Fibroblast of skin of back (primary cell): ENCODE measurements around the gene APBB2.
"Not testable (repeated sequence)": the region's sequence is repeated elsewhere in the genome, so short reads cannot be mapped to it uniquely, and the experiment has no call there.

ENCODE experiments used
- DNase-seq: peaks from one replicate; pipeline ENCODE4 v3.0.0-alpha.2; 2013

The APBB2 gene

GRCh38 chr4:41014158-41014557 is 200.2 kb downstream of the APBB2 start:
- no peak for DNase-seq

GRCh38 chr4:41013746-41014145 is 200.6 kb downstream of the APBB2 start:
- no peak for DNase-seq

GRCh38 chr4:41012911-41013310 is 201.4 kb downstream of the APBB2 start:
- DNase-seq: no peak

- DNase-seq: peak; percentile 65
These were observed 202.0 kb downstream of the APBB2 start for GRCh38 chr4:41012293-41012692.

GRCh38 chr4:41009411-41009810 is 204.9 kb downstream of the APBB2 start:
- DNase-seq: peak; percentile 86

- peak; percentile 88 for DNase-seq
These were observed 208.2 kb downstream of the APBB2 start for GRCh38 chr4:41006141-41006540.

- no peak for DNase-seq
These were observed 212.0 kb downstream of the APBB2 start for GRCh38 chr4:41002309-41002708.

GRCh38 chr4:41000356-41000755 is 214.0 kb downstream of the APBB2 start:
- DNase-seq: no peak

GRCh38 chr4:40998675-40999358 is 215.5 kb downstream of the APBB2 start:
- peak; percentile 64 for DNase-seq

GRCh38 chr4:40995850-40996249 is 218.5 kb downstream of the APBB2 start:
- DNase-seq: peak; percentile 65

- DNase-seq: peak; percentile 67
These were observed 220.0 kb downstream of the APBB2 start for GRCh38 chr4:40994321-40994720.

GRCh38 chr4:40993296-40993693 is 221.0 kb downstream of the APBB2 start:
- not testable (repeated sequence) for DNase-seq

GRCh38 chr4:40992472-40993295 is 221.7 kb downstream of the APBB2 start:
- DNase-seq: peak; percentile 81

- no peak for DNase-seq
These were observed 222.4 kb downstream of the APBB2 start for GRCh38 chr4:40991908-40992307.

GRCh38 chr4:40990899-40991265 is 223.5 kb downstream of the APBB2 start:
- DNase-seq: no peak

GRCh38 chr4:40990236-40990898 is 224.0 kb downstream of the APBB2 start:
- peak; percentile 99 for DNase-seq

GRCh38 chr4:40987151-40987550 is 227.2 kb downstream of the APBB2 start:
- DNase-seq: no peak

GRCh38 chr4:40986375-40986774 is 228.0 kb downstream of the APBB2 start:
- no peak for DNase-seq

- DNase-seq: no peak
These were observed 230.3 kb downstream of the APBB2 start for GRCh38 chr4:40984051-40984450.

GRCh38 chr4:40980318-40980883 is 233.9 kb downstream of the APBB2 start:
- peak; percentile 41 for DNase-seq

- no peak for DNase-seq
These were observed 235.8 kb downstream of the APBB2 start for GRCh38 chr4:40978548-40978947.

GRCh38 chr4:40976343-40976742 is 238.0 kb downstream of the APBB2 start:
- peak; percentile 66 for DNase-seq

- no peak for DNase-seq
These were observed 241.6 kb downstream of the APBB2 start for GRCh38 chr4:40972722-40973121.
